ENCODE results near the gene IRX2. TPM values are rescaled to one million over a fixed set of nuclear protein-coding genes. Genes with fewer than 3 reads are reported as not detected.
A peak's percentile ranks its signal among the peaks of the same experiment; 100 is the strongest.

IRX2 gene
- total RNA-seq, 2 donors from 2014 or later, result not detected

DNA sequence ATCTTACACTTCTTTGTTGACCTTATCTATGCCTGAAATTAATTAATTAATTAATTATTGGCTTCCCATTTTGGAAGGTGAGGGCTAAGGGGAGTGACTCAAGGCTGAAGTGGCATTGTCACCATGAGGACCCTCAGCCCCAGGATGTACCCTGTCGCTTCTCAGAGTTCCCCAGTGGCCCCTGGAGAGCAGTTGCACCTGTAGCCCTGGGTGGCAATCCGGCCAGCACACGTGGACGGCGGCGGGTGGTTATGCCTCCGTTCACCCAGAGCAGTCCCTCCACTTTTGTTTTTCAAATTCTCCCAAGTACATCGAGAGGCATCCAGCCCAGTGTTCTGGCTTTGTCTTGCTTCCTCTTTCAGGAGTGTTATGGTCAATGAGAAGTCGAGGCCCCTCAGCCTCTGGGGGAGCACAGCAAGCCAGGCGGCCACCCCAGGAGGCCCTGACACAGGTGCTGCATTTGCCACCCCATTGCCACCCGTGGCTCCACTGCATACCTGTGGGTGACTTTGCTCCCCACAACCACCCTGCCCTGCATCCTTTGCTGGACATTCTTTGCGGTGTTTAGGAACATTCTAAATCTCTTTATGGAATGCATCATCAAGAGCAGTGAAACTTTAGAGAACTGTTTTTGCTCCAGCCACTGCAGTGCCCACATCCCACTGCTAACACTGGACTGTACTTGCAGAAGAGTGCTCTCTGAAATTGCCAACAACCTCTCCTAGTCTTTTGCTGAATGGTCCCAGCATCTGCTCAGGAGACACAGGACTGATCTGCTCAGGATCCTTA, 11.5 kb upstream of the IRX2 start:
- ATAC-seq (no peak), DNase-seq (no peak)
- no peak overlapping the region for H3K4me3 Mint-ChIP-seq
- H3K36me3 Mint-ChIP-seq (ENCODE audit: low read depth), result no peaks in the 10 kb centered on the region
- no peak overlapping the region for H3K27ac Mint-ChIP-seq
- no peaks in the 10 kb centered on the region for H3K9me3 ChIP-seq (ENCODE audit: control insufficient read depth, low read length, poor library complexity, severe bottlenecking)
- H3K4me1 Mint-ChIP-seq, result no peaks in the 10 kb centered on the region
- H3K27me3 Mint-ChIP-seq, result peaks cover 17% of the 10 kb centered on the region

DNA sequence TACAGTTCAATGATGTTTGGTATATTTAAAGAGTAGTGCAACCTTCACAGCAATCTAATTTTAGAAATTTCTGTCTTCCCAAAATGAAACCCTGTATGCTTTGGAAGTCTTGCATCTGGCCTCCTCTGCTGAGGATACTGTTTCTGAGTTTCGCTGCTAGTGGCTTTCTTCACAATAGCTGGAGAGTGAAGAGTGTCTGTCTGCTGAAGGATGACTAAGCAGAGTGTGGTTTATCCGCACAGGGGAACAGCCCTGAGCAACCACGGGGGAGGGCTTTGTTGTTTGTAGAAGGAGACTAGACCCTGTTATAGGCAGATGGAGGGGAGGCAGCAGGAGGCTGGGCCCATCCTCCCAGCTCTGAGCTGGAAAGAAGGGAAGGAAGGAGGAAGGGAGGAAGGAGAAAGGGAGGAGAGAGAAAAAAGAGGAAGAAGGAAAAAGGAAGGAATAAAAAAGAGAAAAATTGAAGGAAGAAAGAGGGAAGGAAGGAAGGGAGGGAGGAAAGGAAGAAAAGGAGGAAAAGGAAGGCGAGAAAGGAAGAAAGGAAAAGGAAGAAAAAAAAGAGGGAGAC, 10.5 kb upstream of the IRX2 start:
- H3K36me3 Mint-ChIP-seq (ENCODE audit: low read depth), result no peaks in the 10 kb centered on the region
- H3K27me3 Mint-ChIP-seq, result peaks cover 27% of the 10 kb centered on the region
- no peak for DNase-seq
- H3K9me3 ChIP-seq (ENCODE audit: control insufficient read depth, low read length, poor library complexity, severe bottlenecking), result no peaks in the 10 kb centered on the region
- no peak for ATAC-seq
- H3K4me3 Mint-ChIP-seq, result no peak overlapping the region
- H3K27ac Mint-ChIP-seq, result no peak overlapping the region
- H3K4me1 Mint-ChIP-seq, result no peaks in the 10 kb centered on the region

DNA sequence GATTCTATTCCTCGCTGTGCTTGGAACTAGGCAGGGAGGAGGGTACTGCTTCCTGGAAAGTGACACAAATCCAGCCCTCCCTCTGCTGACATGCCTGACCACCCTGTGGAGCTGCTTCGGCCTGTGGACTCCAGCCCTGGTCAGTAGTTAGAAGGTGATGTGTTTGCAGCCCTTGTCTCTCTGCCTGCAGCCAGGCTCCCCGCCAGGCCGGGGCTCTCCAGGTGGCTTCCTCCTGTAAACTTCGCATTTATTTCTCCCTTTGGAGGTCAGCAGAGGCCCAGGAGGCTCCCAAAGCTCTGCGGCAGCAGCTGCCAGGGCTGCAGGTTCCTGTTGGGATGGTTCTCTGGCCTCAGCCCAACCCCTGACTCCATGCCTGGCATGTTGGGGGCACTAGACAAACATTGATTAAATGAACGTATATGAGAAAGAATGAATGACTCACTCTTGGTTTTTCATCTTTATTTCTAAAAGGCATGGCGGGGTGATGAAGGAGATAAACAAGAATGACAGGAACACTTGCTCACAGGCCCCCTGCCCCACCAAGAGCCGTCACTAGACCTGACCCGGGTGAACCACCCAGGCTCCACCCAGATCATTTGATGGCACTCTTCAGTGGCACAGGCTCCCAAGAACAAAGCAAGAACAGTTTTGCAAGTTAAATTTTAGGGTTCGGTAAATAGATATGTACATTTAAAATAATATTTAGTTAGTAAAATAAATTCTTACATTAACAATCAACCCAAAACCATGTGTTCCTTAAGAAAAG, 8.4 kb upstream of the IRX2 start:
- DNase-seq (no peak), ATAC-seq (no peak)
- Mint-ChIP-seq H3K27ac (no peak overlapping the region), H3K27me3 (peaks cover 43% of the 10 kb centered on the region), H3K4me1 (peaks cover 3% of the 10 kb centered on the region), H3K36me3 (ENCODE audit: low read depth) (no peaks in the 10 kb centered on the region), H3K4me3 (no peak overlapping the region)
- no peaks in the 10 kb centered on the region for H3K9me3 ChIP-seq (ENCODE audit: control insufficient read depth, low read length, poor library complexity, severe bottlenecking)

DNA sequence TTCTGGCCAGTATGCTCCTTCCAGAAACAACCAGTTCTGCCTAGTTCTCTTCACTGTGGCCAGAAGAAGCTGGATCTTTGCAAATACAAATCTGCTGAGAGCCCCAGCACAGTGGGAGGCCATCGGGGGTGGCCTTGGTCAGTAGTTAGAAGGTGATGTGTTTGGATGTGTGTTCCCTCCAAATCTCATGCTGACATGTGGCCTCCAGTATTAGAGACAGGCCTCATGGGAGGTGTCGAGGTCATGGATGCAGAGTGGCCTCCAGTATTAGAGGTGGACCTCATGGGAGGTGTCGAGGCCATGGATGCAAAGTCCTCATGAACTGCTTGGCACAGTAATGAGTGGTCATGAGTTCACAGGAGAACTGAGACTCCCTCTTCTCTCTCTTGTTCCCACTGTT, 7.6 kb upstream of the IRX2 start:
- no peak for ATAC-seq
- H3K36me3 Mint-ChIP-seq (ENCODE audit: low read depth), result no peaks in the 10 kb centered on the region
- H3K27me3 Mint-ChIP-seq, result peaks cover 49% of the 10 kb centered on the region
- no peak overlapping the region for H3K27ac Mint-ChIP-seq
- H3K4me1 Mint-ChIP-seq, result peaks cover 5% of the 10 kb centered on the region
- H3K4me3 Mint-ChIP-seq, result no peak overlapping the region
- DNase-seq, result no peak
- H3K9me3 ChIP-seq (ENCODE audit: control insufficient read depth, low read length, poor library complexity, severe bottlenecking), result no peaks in the 10 kb centered on the region

DNA sequence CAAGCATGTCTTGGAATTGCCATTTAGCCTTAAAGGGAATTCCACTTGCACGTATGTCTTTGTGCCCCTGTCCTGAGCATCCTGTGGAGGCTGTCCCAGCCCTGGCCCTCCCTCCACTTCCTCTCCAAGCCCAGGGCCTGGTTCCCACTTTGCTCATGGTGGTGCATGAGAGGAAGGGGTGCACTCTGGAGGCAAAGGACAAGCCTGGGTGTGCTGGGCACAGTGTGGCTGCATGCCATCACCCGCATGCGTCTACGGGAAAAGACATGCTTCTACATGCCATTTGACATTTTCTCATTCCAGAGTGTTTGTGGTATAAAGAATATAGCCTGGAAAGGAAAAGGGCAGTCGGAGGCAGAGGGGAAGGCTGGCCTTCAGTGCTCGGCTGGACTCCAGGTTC, 7.2 kb upstream of the IRX2 start:
- DNase-seq (no peak), ATAC-seq (no peak)
- peaks cover 52% of the 10 kb centered on the region for H3K27me3 Mint-ChIP-seq
- H3K9me3 ChIP-seq (ENCODE audit: control insufficient read depth, low read length, poor library complexity, severe bottlenecking), result no peaks in the 10 kb centered on the region
- H3K4me1 Mint-ChIP-seq, result peaks cover 5% of the 10 kb centered on the region
- H3K36me3 Mint-ChIP-seq (ENCODE audit: low read depth), result no peaks in the 10 kb centered on the region
- no peak overlapping the region for H3K4me3 Mint-ChIP-seq
- no peak overlapping the region for H3K27ac Mint-ChIP-seq

DNA sequence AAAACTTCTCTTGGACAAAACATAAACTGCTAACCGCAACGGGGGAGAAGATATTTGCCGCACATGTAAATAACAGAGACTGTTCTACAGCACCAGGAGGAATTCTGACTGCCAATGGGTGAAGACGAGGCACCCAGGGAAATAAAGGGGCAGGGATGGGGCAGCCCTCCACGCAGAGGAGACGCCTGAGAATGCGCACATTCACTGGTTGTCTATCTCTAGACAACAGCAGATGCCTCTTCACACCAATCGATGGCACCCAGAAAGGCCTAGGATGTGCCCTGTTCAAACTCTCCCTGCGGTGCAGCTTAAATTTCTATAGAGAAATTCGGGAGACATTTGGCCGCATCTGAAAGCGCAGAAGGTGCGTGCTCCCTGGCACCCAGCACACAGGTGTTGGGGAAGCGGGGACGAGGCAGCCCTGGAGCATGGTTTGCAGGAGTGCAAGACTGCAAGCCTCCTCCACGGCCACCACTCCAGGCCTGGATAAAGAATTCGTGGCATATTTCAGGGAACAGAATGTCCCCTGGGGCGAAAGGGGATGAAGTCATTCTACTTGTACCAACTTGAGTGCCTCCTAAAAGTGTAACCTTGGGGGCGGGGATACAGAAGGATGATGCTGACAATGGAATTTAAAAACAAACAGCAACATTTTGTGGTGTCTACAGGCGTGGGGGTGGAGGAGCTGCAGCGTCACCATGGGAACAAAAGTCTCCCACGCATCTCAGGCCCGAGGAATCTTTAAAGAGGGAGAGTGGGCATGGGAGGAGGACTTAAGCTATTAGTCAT, 6.3 kb upstream of the IRX2 start:
- H3K27me3 Mint-ChIP-seq, result peaks cover 60% of the 10 kb centered on the region
- no peak for DNase-seq
- H3K27ac Mint-ChIP-seq, result no peak overlapping the region
- H3K4me1 Mint-ChIP-seq, result peaks cover 7% of the 10 kb centered on the region
- no peaks in the 10 kb centered on the region for H3K36me3 Mint-ChIP-seq (ENCODE audit: low read depth)
- no peak overlapping the region for H3K4me3 Mint-ChIP-seq
- H3K9me3 ChIP-seq (ENCODE audit: control insufficient read depth, low read length, poor library complexity, severe bottlenecking), result no peaks in the 10 kb centered on the region
- no peak for ATAC-seq

DNA sequence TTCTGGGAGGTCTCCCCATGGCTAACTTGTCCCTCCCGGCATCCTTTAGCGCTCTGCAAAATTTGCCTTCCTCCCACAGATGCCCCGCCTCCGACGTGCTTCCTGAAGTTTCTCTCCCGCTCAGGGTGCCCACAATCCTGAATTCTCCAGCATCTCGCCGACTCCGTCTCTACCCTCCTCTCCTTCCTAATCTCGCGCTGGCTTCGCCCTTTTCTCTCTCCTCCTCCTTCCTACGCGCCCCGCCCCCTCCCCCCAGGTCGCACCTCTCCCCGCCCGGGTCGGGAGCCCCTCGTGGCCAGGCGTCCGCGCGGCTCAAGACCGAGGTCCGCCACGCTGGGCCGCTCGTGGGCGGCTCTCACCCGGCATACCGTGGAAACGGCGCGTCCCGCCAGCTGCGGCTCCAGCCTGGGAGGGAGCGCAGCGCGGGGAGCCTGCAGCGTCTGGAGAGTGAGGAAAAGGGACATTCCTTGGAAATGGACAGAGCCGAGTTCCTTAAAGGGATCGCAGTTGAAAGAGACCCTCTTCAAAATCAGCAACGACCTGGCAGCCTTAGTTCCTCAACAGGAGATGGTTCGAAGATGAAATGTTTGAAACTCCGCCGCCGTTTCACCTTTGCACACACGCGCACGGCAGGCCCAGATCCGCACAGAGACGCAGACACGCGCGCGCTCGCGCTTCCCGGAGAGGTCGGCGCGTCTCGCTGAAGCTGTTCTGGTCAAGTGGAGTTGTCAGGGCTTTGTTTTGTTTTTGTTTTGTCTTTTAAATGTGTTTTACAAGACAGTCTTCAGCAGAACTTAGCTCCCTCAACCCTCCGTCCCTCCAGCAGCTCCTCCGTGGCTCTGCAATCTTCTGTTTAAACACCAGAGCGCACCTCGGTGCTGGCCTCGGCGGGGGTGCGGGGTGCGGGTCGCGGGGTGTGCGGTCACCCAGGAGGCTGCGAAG, 5.0 kb upstream of the IRX2 start:
- ATAC-seq, result no peak
- H3K9me3 ChIP-seq (ENCODE audit: control insufficient read depth, low read length, poor library complexity, severe bottlenecking), result no peaks in the 10 kb centered on the region
- no peaks in the 10 kb centered on the region for H3K36me3 Mint-ChIP-seq (ENCODE audit: low read depth)
- peak overlapping the region; percentile 67 for H3K4me3 Mint-ChIP-seq
- H3K27me3 Mint-ChIP-seq, result peaks cover 65% of the 10 kb centered on the region
- DNase-seq, result no peak
- H3K4me1 Mint-ChIP-seq, result peaks cover 9% of the 10 kb centered on the region
- no peak overlapping the region for H3K27ac Mint-ChIP-seq

GRCh38 chr5:2755681-2756171, 4.2 kb upstream of the IRX2 start:
- no peaks in the 10 kb centered on the region for H3K9me3 ChIP-seq (ENCODE audit: control insufficient read depth, low read length, poor library complexity, severe bottlenecking)
- H3K36me3 Mint-ChIP-seq (ENCODE audit: low read depth), result no peaks in the 10 kb centered on the region
- H3K27ac Mint-ChIP-seq, result no peak overlapping the region
- H3K27me3 Mint-ChIP-seq, result peaks cover 65% of the 10 kb centered on the region
- DNase-seq (no peak), ATAC-seq (no peak)
- H3K4me3 Mint-ChIP-seq, result peak overlapping the region; percentile 67
- H3K4me1 Mint-ChIP-seq, result peaks cover 9% of the 10 kb centered on the region

DNA sequence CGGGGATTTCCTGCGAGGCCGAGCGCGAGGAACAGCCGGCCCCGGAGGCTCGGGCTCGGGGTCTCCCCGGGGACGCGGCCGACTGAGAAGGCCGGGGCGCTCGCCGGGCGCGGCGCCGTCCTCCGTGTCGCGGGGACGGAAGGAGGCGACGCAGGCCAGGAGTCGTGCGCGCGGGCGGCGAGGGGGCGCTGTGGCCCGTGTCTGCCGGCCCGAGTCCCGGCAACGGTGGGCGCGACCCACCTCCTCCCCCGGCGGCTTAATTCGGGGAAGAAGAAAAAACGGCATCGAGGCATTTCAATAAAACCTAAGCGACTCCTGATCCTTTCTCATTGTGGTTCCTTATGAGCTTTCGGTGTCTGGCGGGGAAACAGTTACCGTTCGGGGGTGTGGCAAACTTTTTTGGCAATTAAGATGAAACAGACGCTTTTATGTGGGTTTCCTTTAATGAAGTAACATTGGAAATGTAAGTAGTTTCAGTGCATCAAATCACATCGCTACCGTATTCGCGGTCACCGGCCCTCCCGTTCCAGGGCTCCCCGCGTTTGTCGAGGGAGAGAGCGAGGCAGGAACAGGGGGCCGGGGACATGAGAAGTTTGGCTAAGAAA, 3.7 kb upstream of the IRX2 start:
- Mint-ChIP-seq H3K36me3 (ENCODE audit: low read depth) (no peaks in the 10 kb centered on the region), H3K27ac (no peak overlapping the region), H3K27me3 (peaks cover 66% of the 10 kb centered on the region), H3K4me1 (peaks cover 9% of the 10 kb centered on the region), H3K4me3 (no peak overlapping the region)
- no peak for ATAC-seq
- no peaks in the 10 kb centered on the region for H3K9me3 ChIP-seq (ENCODE audit: control insufficient read depth, low read length, poor library complexity, severe bottlenecking)
- no peak for DNase-seq

DNA sequence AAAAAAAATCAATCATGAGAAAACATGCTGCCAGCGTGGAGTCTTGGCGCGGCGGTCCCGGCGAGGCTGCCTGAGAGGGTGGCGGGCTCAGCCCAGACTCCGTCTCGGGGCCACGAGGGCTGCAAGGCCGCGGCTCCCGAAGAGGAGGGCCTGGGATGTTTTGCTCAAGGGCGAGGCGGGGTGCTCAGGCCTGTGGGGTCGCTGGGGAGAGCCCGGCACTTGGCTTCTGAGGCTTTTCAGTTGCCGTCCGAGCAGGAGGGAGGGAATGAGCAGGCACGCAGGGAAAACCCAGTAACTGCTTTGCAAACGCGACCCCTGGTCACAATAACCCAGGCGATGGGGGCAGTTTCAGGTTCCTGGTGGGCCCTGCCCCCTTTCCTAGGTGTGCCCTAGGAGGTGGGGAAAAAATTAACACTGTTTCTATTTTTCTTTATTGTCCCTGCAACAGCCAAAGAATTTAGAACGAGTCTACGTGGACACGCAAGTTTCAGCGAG, 3.2 kb upstream of the IRX2 start:
- ATAC-seq (no peak), DNase-seq (no peak)
- H3K36me3 Mint-ChIP-seq (ENCODE audit: low read depth), result no peaks in the 10 kb centered on the region
- peaks cover 9% of the 10 kb centered on the region for H3K4me1 Mint-ChIP-seq
- no peak overlapping the region for H3K4me3 Mint-ChIP-seq
- peaks cover 67% of the 10 kb centered on the region for H3K27me3 Mint-ChIP-seq
- H3K9me3 ChIP-seq (ENCODE audit: control insufficient read depth, low read length, poor library complexity, severe bottlenecking), result no peaks in the 10 kb centered on the region
- no peak overlapping the region for H3K27ac Mint-ChIP-seq

- ATAC-seq (no peak), DNase-seq (no peak)
- no peaks in the 10 kb centered on the region for H3K9me3 ChIP-seq (ENCODE audit: control insufficient read depth, low read length, poor library complexity, severe bottlenecking)
- no peak overlapping the region for H3K4me3 Mint-ChIP-seq
- H3K27me3 Mint-ChIP-seq, result peaks cover 63% of the 10 kb centered on the region
- H3K4me1 Mint-ChIP-seq, result peaks cover 9% of the 10 kb centered on the region
- no peak overlapping the region for H3K27ac Mint-ChIP-seq
- peaks cover 4% of the 10 kb centered on the region for H3K36me3 Mint-ChIP-seq (ENCODE audit: low read depth)
Observed at GRCh38 chr5:2753452-2754420, 2.3 kb upstream of the IRX2 start.
